LNCaP clone FGC (cell line): ENCODE results near the gene CEP43.

Experiments used
- DNase-seq: peaks from one replicate; pipeline ENCODE4 v3.0.0-alpha.2; 2011; ENCODE audit warnings: low read depth
- H3K4me3 ChIP-seq: 2 replicates; pipeline ENCODE4 v1.5.1; 2011; ENCODE audit warnings: mild to moderate bottlenecking, low read depth, low read length, control low read depth
- TF ChIP-seq, protein P1 (sequence below): IDR thresholded peaks from 2 replicates; pipeline ENCODE4 v1.5.1; 2012; ENCODE audit warnings: mild to moderate bottlenecking; ENCODE audit not compliant: control insufficient read depth, insufficient read depth; ENCODE audit errors: extremely low read depth

CEP43 gene

GRCh38 chr6:167045828-167046580 lies 46.8 kb downstream of the CEP43 start:
- DNase-seq = no peak

GRCh38 chr6:167046861-167047495 lies 47.8 kb downstream of the CEP43 start:
- no peak for DNase-seq
- no peak overlapping the region for H3K4me3 ChIP-seq
- TF ChIP-seq, protein P1, sequence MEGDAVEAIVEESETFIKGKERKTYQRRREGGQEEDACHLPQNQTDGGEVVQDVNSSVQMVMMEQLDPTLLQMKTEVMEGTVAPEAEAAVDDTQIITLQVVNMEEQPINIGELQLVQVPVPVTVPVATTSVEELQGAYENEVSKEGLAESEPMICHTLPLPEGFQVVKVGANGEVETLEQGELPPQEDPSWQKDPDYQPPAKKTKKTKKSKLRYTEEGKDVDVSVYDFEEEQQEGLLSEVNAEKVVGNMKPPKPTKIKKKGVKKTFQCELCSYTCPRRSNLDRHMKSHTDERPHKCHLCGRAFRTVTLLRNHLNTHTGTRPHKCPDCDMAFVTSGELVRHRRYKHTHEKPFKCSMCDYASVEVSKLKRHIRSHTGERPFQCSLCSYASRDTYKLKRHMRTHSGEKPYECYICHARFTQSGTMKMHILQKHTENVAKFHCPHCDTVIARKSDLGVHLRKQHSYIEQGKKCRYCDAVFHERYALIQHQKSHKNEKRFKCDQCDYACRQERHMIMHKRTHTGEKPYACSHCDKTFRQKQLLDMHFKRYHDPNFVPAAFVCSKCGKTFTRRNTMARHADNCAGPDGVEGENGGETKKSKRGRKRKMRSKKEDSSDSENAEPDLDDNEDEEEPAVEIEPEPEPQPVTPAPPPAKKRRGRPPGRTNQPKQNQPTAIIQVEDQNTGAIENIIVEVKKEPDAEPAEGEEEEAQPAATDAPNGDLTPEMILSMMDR = no peak

More at GRCh38 chr6:167045828-167046580, 46.8 kb downstream of the CEP43 start:
- H3K4me3 ChIP-seq = no peak overlapping the region
- TF ChIP-seq, protein P1 = peak; percentile 29; the same call in 1 of the 2 replicates

- TF ChIP-seq, protein P1 = no peak
Measured at GRCh38 chr6:167047554-167047953, 48.4 kb downstream of the CEP43 start.

More at GRCh38 chr6:167047554-167047953, 48.4 kb downstream of the CEP43 start:
- no peak overlapping the region for H3K4me3 ChIP-seq
- no peak for DNase-seq
